DOHH2 (cell line): ENCODE results near the gene DDI2.

Experiments used
- EZH2phosphoT487 ChIP-seq: fragments of 200-600 bp; sonication (generic); IDR thresholded peaks from 2 replicates; pipeline ENCODE4 v1.6.1; 2017; ENCODE audit warnings: borderline replicate concordance, mild to moderate bottlenecking, antibody characterized with exemption, low read length, moderate library complexity, mixed read lengths
- TF ChIP-seq, protein P1 (sequence below): fragments of 200-600 bp; sonication (generic); IDR thresholded peaks from one replicate; pipeline ENCODE4 v1.5.1; 2014; ENCODE audit warnings: antibody characterized with exemption, mild to moderate bottlenecking, low read depth, low read length; ENCODE audit not compliant: poor library complexity, severe bottlenecking

- TF ChIP-seq, protein P1, sequence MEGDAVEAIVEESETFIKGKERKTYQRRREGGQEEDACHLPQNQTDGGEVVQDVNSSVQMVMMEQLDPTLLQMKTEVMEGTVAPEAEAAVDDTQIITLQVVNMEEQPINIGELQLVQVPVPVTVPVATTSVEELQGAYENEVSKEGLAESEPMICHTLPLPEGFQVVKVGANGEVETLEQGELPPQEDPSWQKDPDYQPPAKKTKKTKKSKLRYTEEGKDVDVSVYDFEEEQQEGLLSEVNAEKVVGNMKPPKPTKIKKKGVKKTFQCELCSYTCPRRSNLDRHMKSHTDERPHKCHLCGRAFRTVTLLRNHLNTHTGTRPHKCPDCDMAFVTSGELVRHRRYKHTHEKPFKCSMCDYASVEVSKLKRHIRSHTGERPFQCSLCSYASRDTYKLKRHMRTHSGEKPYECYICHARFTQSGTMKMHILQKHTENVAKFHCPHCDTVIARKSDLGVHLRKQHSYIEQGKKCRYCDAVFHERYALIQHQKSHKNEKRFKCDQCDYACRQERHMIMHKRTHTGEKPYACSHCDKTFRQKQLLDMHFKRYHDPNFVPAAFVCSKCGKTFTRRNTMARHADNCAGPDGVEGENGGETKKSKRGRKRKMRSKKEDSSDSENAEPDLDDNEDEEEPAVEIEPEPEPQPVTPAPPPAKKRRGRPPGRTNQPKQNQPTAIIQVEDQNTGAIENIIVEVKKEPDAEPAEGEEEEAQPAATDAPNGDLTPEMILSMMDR: no peak
- TF ChIP-seq EZH2phosphoT487: no peak
Measured at GRCh38 chr1:15649937-15650336, 32.7 kb downstream of the DDI2 start.
